Tibial nerve (tissue), 4 donors: Measurements from ENCODE around the gene ABLIM2.

Experiments used
- EP300 ChIP-seq, 2 donors: sonication (generic); formaldehyde crosslinking; IDR thresholded peaks; one replicate each; pipeline ENCODE4 v1.6.1; 2017; ENCODE audit warnings: antibody characterized with exemption in 2 of 2, mild to moderate bottlenecking in 1 of 2
- TF ChIP-seq, protein P1 (sequence below), 5 experiments: fragments of 200-600 bp in 3 of 5; fragments of 450-650 bp in 2 of 5; sonication (generic) in 3 of 5; IDR thresholded peaks; one replicate each; pipeline ENCODE4 v1.5.1; 2016 to 2019; ENCODE audit warnings: antibody characterized with exemption in 5 of 5, mild to moderate bottlenecking in 3 of 5, moderate library complexity in 2 of 5

- TF ChIP-seq, protein P1, sequence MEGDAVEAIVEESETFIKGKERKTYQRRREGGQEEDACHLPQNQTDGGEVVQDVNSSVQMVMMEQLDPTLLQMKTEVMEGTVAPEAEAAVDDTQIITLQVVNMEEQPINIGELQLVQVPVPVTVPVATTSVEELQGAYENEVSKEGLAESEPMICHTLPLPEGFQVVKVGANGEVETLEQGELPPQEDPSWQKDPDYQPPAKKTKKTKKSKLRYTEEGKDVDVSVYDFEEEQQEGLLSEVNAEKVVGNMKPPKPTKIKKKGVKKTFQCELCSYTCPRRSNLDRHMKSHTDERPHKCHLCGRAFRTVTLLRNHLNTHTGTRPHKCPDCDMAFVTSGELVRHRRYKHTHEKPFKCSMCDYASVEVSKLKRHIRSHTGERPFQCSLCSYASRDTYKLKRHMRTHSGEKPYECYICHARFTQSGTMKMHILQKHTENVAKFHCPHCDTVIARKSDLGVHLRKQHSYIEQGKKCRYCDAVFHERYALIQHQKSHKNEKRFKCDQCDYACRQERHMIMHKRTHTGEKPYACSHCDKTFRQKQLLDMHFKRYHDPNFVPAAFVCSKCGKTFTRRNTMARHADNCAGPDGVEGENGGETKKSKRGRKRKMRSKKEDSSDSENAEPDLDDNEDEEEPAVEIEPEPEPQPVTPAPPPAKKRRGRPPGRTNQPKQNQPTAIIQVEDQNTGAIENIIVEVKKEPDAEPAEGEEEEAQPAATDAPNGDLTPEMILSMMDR (IDR thresholded peaks at IDR 0.05): no peak
- TF ChIP-seq EP300 (IDR thresholded peaks at IDR 0.05): no peak
These were observed 148.7 kb downstream of the ABLIM2 start for GRCh38 chr4:8009710-8010511.
